Mucosa of gallbladder (tissue), 1 donor: Measurements from ENCODE around the gene CCRL2. TPM values are rescaled to one million over a fixed set of nuclear protein-coding genes. Genes with fewer than 3 reads are reported as not detected.
"Not testable (repeated sequence)": the region's sequence is repeated elsewhere in the genome, so short reads cannot be mapped to it uniquely, and the experiment has no call there.

Experiments used
- DNase-seq: peaks from one replicate; pipeline ENCODE4 v3.0.0-alpha.2; 2020; ENCODE audit warnings: low spot score
- total RNA-seq: library from RNA; stranded (reverse); gene quantifications from one replicate; pipeline ENCODE4 v1.2.1, GENCODE V29; 2021
- donor health status: DM: no; HTN: no; CAD: no.

CCRL2 gene
- total RNA-seq, 1 donor from 2014 or later = 9.1 TPM

GRCh38 chr3:46402902-46403301, 4.2 kb upstream of the CCRL2 start:
- not testable (repeated sequence) for DNase-seq

GRCh38 chr3:46405301-46406019, 1.6 kb upstream of the CCRL2 start:
- DNase-seq = peak; percentile 75

GRCh38 chr3:46406443-46406787, 644 bp upstream of the CCRL2 start:
- DNase-seq = no peak

GRCh38 chr3:46407970-46408369, 911 bp downstream of the CCRL2 start:
- no peak for DNase-seq

GRCh38 chr3:46408853-46409252, 1.8 kb downstream of the CCRL2 start:
- no peak for DNase-seq

GRCh38 chr3:46409739-46410489, 2.9 kb downstream of the CCRL2 start:
- no peak for DNase-seq

GRCh38 chr3:46410669-46411068, 3.6 kb downstream of the CCRL2 start:
- DNase-seq = no peak

GRCh38 chr3:46411271-46411670, 4.2 kb downstream of the CCRL2 start:
- DNase-seq = no peak

- no peak for DNase-seq
Measured at GRCh38 chr3:46412786-46413298, 5.8 kb downstream of the CCRL2 start.

GRCh38 chr3:46413951-46414350, 6.9 kb downstream of the CCRL2 start:
- no peak for DNase-seq

- no peak for DNase-seq
Measured at GRCh38 chr3:46414739-46415138, 7.7 kb downstream of the CCRL2 start.

- no peak for DNase-seq
Measured at GRCh38 chr3:46416125-46416810, 9.2 kb downstream of the CCRL2 start.

- no peak for DNase-seq
Measured at GRCh38 chr3:46416811-46417510, 9.9 kb downstream of the CCRL2 start.

GRCh38 chr3:46417841-46418611, 11.0 kb downstream of the CCRL2 start:
- no peak for DNase-seq

- DNase-seq = no peak
Measured at GRCh38 chr3:46419816-46420215, 12.8 kb downstream of the CCRL2 start.

- no peak for DNase-seq
Measured at GRCh38 chr3:46420931-46421330, 13.9 kb downstream of the CCRL2 start.

GRCh38 chr3:46422617-46423016, 15.6 kb downstream of the CCRL2 start:
- no peak for DNase-seq

- peak; percentile 51 for DNase-seq
Measured at GRCh38 chr3:46423588-46423987, 16.5 kb downstream of the CCRL2 start.

GRCh38 chr3:46426476-46426875, 19.4 kb downstream of the CCRL2 start:
- DNase-seq = not testable (repeated sequence)

GRCh38 chr3:46427404-46427803, 20.3 kb downstream of the CCRL2 start:
- DNase-seq = not testable (repeated sequence)
